Activated CD4-positive, alpha-beta memory T cell treated with anti-CD3 and anti-CD28 coated beads for 36 hours (primary cell): ENCODE measurements around the gene MLLT3. TPM values are rescaled to one million over a fixed set of nuclear protein-coding genes. Genes with fewer than 3 reads are reported as not detected.
A peak's percentile ranks its signal among the peaks of the same experiment; 100 is the strongest.
"Not testable (repeated sequence)": the region's sequence is repeated elsewhere in the genome, so short reads cannot be mapped to it uniquely, and the experiment has no call there.

Source experiments
- CTCF ChIA-PET: fragments of 350-600 bp; sonication (Branson Sonifier 250); formaldehyde crosslinking; loops from one replicate; lab custom pipeline; 2021; ENCODE audit warnings: antibody characterized with exemption, inconsistent platforms; lab: Charles Lee
- POLR2A ChIA-PET: fragments of 350-600 bp; sonication (Branson Sonifier 250); formaldehyde crosslinking; loops from one replicate; lab custom pipeline; 2021; ENCODE audit warnings: antibody characterized with exemption; lab: Charles Lee
- DNase-seq: peaks from one replicate; pipeline ENCODE4 v3.0.0-alpha.2; 2020
- H3K27ac Mint-ChIP-seq: one replicate; pipeline ENCODE4 v1.8.0; 2021; ENCODE audit warnings: mixed read lengths
- H3K27me3 Mint-ChIP-seq: one replicate; pipeline ENCODE4 v1.8.0; 2021; ENCODE audit warnings: mixed read lengths
- H3K36me3 Mint-ChIP-seq: one replicate; pipeline ENCODE4 v1.8.0; 2021; ENCODE audit warnings: mixed read lengths
- H3K4me1 Mint-ChIP-seq: one replicate; pipeline ENCODE4 v1.8.0; 2021; ENCODE audit warnings: low read depth, mixed read lengths
- H3K4me3 Mint-ChIP-seq: one replicate; pipeline ENCODE4 v1.8.0; 2021; ENCODE audit warnings: mild to moderate bottlenecking, mixed read lengths
- H3K9me3 Mint-ChIP-seq: one replicate; pipeline ENCODE4 v1.8.0; 2021; ENCODE audit warnings: mixed read lengths
- intact Hi-C: fragments of 100-400 bp; cut with micrococcal nuclease; formaldehyde crosslinking; loops from one replicate; pipeline ENCODE4 v1.15.1; 2023
- total RNA-seq, 2 experiments: library from RNA; stranded (reverse); gene quantifications; one replicate each; pipeline ENCODE4 v1.2.3, GENCODE V29; 2021

The MLLT3 gene
- total RNA-seq, 2 experiments from 2014 or later: 30.8 to 34.0 TPM

DNA sequence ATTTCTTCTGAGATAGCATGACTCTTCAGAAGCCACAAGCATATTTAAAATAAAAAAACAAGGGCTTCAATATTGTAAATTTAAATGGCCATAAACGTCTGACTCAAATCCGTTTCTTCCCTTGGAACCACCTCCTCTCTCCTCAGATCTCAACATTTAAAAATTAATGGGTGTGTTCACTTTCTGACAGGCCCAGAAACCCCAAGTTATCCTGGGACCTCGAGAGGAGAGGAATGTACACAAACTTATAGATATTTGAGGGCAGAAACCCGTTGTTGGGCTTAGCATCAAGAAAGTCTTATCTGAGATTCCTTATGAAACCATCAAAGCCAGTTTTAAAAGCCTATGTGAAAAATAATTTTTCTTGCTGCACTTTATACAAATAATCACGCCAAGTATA lies 29.2 kb downstream of the MLLT3 start:
- intact Hi-C loops: no loop called here
- Mint-ChIP-seq H3K4me3 (no peak overlapping the region), H3K36me3 (peaks cover 6% of the 10 kb centered on the region), H3K4me1 (peaks cover 31% of the 10 kb centered on the region), H3K27ac (no peak overlapping the region), H3K27me3 (no peaks in the 10 kb centered on the region), H3K9me3 (peaks cover 4% of the 10 kb centered on the region)
- CTCF ChIA-PET: no interaction called here
- no peak for DNase-seq
- POLR2A ChIA-PET: no interaction called here

DNA sequence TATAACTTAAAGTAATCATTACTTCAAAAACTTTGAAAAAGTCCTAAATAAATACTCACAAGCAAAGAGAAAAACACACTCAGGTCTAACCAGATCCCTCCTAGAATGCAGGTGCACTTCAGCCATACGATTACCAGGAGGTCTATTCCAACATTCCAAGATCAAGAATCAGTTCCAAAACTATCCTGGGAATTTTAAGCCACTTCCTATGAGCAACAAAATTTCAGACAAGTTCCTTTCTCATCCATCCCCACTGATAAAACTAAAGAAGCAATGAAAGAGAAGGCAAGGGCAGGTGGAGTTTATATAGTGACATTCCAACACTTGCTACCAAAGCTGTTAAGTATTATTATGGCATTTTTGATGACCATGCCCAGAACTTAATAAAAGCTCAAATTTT lies 29.6 kb downstream of the MLLT3 start:
- Mint-ChIP-seq H3K9me3 (peaks cover 4% of the 10 kb centered on the region), H3K36me3 (peaks cover 6% of the 10 kb centered on the region), H3K27me3 (no peaks in the 10 kb centered on the region), H3K4me3 (no peak overlapping the region), H3K27ac (no peak overlapping the region), H3K4me1 (peaks cover 28% of the 10 kb centered on the region)
- CTCF ChIA-PET: no interaction called here
- POLR2A ChIA-PET: no interaction called here
- no peak for DNase-seq
- intact Hi-C loops: no loop called here

DNA sequence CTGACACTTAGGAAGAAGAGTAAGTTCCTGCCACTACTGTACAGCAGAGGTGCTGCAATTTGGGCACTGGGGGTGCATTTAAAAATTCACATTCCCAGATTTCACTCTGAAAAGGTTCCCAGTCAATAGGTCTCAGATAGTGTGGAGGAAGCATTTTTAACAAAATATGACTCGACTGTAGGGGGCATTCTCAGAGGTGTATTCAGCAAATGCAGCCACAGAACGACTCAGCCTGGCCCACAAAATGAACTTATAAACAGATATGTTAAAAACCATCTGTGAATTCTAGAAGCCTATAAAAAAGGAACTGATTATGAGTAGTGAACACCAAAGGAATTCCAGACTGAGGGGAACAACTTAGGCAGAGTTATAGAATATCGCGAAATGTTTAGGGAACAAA lies 31.1 kb downstream of the MLLT3 start:
- Mint-ChIP-seq H3K27ac (no peak overlapping the region), H3K27me3 (no peaks in the 10 kb centered on the region), H3K4me3 (no peak overlapping the region), H3K9me3 (peaks cover 4% of the 10 kb centered on the region), H3K36me3 (peaks cover 6% of the 10 kb centered on the region), H3K4me1 (peaks cover 23% of the 10 kb centered on the region)
- intact Hi-C loops: no loop called here
- DNase-seq: no peak
- POLR2A ChIA-PET: no interaction called here
- CTCF ChIA-PET: no interaction called here

DNA sequence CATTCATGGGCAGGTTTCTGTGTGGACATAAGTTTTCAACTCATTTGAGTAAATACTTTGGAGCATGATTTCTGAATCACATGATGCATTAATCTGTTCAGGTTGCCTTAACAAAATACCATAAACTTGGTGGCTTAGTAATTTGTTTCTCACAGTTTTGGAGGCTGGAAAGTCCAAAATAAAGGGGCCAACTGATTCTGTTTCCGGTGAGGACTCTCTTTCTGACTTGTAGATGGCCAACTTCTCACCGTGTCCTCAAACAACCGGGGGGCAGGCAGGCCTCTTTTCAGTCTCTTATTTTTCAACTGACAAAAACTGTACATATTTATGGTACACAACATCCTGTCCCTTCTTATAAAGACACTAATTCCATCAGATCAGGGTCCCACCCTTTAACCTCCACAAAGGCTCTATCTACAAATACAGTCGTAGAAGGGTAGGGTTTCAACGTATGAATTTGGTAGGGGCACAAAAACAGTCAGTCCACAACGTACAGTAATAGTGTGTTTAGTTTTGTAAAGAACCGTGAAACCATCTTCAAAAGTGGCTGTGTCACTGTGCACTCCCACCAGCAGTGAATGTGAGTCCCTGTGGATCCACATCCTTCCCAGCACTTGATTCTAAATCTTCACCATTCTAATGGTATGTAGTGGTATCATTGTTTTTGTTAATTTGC lies 37.2 kb downstream of the MLLT3 start:
- Mint-ChIP-seq H3K27me3 (no peaks in the 10 kb centered on the region), H3K4me3 (no peak overlapping the region), H3K9me3 (peaks cover 3% of the 10 kb centered on the region), H3K36me3 (peaks cover 12% of the 10 kb centered on the region), H3K4me1 (peaks cover 52% of the 10 kb centered on the region), H3K27ac (no peak overlapping the region)
- ChIA-PET POLR2A (no interaction called here), CTCF (no interaction called here)
- peak; percentile 22 for DNase-seq
- intact Hi-C loops: loop anchor here (10.0 kb wide), 1 partner anchor 60 kb away; no protein-coding TSS in a partner anchor

DNA sequence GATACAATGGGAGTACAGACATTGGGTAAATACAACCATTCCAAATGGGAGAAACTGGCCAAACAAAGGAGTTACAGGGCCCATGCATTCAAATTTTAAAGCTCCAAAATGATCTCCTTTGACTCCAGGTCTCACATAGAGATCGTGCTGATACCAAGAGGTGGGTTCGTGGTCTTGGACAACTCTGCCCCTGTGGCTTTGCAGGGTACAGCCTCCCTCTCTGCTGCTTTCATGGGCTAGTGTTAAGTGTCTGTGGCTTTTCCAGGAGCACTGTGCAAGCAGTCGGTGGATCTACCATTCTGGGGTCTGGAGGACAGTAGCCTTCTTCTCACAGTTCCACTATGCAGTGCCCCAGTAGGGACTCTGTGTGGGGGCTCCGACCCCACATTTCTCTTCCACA lies 39.2 kb downstream of the MLLT3 start:
- DNase-seq, H3K27me3 Mint-ChIP-seq, H3K9me3 Mint-ChIP-seq, POLR2A ChIA-PET, H3K4me3 Mint-ChIP-seq, CTCF ChIA-PET, H3K27ac Mint-ChIP-seq: not testable (repeated sequence)
- H3K4me1 Mint-ChIP-seq: peaks cover 59% of the 10 kb centered on the region
- peaks cover 13% of the 10 kb centered on the region for H3K36me3 Mint-ChIP-seq
- intact Hi-C loops: loop anchor here (2.0 to 10.0 kb wide), 2 partner anchors 24 to 62 kb away; no protein-coding TSS in a partner anchor

DNA sequence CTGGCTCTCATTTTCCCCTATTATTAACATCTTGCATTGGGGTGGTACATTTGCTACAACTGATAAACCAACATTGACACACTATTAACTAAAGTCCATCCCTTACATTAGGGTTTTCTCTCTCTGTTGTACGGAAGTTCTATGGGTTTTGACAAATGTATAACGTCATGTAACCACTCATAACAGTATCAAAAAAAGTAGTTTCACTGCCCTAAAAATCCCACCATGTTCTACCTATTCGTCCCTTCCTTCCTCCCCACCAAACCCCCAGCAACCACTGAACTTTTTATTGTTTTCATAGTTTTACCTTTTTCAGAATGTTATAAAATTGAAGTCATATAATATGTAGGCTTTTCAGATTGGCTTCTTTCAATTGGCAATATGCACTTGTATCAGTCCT lies 40.1 kb downstream of the MLLT3 start:
- H3K27ac Mint-ChIP-seq: no peak overlapping the region
- peaks cover 64% of the 10 kb centered on the region for H3K4me1 Mint-ChIP-seq
- intact Hi-C loops: loop anchor here (2.0 to 10.0 kb wide), 2 partner anchors 23 to 63 kb away; no protein-coding TSS in a partner anchor
- POLR2A ChIA-PET: no interaction called here
- H3K27me3 Mint-ChIP-seq: no peaks in the 10 kb centered on the region
- H3K9me3 Mint-ChIP-seq: peaks cover 3% of the 10 kb centered on the region
- CTCF ChIA-PET: no interaction called here
- peaks cover 20% of the 10 kb centered on the region for H3K36me3 Mint-ChIP-seq
- no peak for DNase-seq
- no peak overlapping the region for H3K4me3 Mint-ChIP-seq

DNA sequence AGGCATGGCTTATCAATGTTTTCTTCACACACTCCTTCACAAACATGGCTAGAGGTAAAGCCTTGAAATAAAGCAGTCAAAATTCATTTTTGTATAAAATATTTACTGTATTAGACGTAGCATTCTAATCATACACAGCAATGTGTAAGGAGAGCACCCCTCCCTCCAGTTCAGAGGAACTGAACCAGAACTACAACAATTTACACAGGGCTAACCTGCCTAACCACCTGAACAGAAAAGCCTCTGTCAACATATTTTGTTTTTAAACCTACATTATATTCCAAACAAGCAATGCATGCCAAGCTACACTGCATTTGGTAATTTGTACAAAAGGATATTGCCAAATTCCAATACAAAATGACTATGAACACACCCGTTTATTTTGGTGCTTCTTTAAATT lies 41.6 kb downstream of the MLLT3 start:
- POLR2A ChIA-PET: no interaction called here
- H3K9me3 Mint-ChIP-seq: peaks cover 11% of the 10 kb centered on the region

DNA sequence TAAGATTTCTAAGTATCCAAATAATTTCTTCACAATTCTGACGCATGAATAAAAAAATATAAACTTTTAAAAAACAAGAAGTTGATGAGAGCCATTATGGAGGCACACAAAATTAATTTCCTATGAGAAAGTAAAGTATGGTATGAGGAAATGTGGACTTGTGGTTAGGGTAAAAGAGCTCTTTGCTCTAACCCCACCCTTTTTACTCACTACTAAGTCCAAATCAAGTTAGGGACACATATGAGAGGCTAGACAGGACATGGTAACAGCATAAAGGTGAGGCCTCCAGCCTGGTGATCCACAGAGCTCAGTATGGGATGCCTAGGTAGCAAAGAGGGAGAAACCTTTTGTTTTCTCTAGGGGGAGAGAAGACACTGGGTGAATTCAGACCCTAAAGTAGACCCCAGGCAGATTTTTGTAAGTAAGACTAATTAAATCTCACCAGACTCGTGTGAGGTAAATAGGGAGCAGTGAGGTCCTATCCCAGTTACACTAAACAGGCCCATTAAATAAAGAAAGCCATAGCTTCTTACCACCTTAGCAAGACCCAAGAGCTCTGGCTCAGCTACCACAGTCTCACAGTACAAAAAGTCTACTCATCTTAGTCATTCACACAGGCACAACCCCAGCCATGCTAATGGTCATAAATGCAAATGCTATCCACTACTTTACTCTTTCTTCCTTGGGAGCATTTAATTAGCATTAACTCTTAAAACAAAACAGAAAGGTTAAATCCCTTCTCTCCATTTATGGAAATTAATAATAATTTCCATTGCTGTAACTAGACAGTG lies 42.6 kb downstream of the MLLT3 start:
- CTCF ChIA-PET: interaction anchor here (0.7 to 0.8 kb wide), 2 partner anchors 36 to 531 kb away, joined by 3 read pairs; no protein-coding TSS in a partner anchor
- Mint-ChIP-seq H3K27ac (no peak overlapping the region), H3K9me3 (peaks cover 14% of the 10 kb centered on the region), H3K4me1 (peaks cover 56% of the 10 kb centered on the region), H3K27me3 (no peaks in the 10 kb centered on the region), H3K4me3 (no peak overlapping the region), H3K36me3 (peaks cover 32% of the 10 kb centered on the region)
- POLR2A ChIA-PET: interaction anchor here (1.2 kb wide), 1 partner anchor 17 kb away, joined by 3 read pairs; no protein-coding TSS in a partner anchor
- intact Hi-C loops: loop anchor here (10.0 kb wide), 1 partner anchor 65 kb away; no protein-coding TSS in a partner anchor
- DNase-seq: no peak

More for the DNA sequence above, 41.6 kb downstream of the MLLT3 start:
- Mint-ChIP-seq H3K36me3 (peaks cover 31% of the 10 kb centered on the region), H3K4me1 (peaks cover 62% of the 10 kb centered on the region), H3K27ac (no peak overlapping the region), H3K27me3 (no peaks in the 10 kb centered on the region), H3K4me3 (no peak overlapping the region)
- CTCF ChIA-PET: no interaction called here
- DNase-seq: no peak
- intact Hi-C loops: loop anchor here (10.0 kb wide), 1 partner anchor 64 kb away; no protein-coding TSS in a partner anchor

DNA sequence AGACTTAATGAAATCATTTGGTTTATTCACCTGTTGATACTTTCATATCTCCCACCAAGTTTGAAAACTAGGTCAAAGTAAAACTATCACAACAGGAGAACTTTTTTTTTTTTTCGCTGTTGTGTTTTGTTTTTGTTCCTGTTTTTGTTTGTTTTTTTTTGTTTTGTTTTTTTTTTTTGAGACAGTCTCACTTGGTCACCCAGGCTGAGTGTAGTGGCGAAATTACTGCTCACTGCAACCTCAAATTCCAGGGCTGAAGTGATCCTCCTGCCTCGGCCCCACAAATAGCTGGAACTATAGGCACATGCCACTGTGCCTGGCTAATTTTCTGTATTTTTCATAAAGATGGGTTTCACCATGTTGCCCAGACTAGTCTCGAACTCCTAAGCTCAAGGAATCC lies 49.3 kb downstream of the MLLT3 start:
- Mint-ChIP-seq H3K4me1 (peaks cover 62% of the 10 kb centered on the region), H3K4me3 (no peak overlapping the region), H3K27me3 (no peaks in the 10 kb centered on the region), H3K36me3 (peaks cover 22% of the 10 kb centered on the region), H3K9me3 (peaks cover 14% of the 10 kb centered on the region), H3K27ac (no peak overlapping the region)
- intact Hi-C loops: no loop called here
- CTCF ChIA-PET: no interaction called here
- POLR2A ChIA-PET: interaction anchor here (1.4 kb wide), 1 partner anchor 111 kb away, joined by 3 read pairs; the partner anchor contains the start of gene FOCAD
- no peak for DNase-seq

DNA sequence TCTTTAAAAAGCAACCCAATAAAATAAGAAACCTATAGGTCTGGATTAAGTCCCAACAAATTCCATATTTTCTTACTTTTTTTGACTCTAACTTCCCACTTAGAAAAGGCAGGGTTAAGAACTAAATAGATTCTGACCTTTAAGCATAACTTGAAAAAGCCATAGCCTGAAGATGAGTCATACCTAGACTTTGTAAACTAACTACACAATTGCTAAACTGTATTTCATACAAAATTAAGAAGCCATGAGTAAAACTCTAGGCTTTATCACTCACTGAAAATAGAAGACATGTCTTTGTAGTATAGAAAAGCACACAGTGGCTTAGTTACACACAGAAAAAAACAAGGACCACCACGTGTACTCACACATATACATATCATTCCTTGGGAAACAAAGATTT lies 51.5 kb downstream of the MLLT3 start:
- H3K4me3 Mint-ChIP-seq: no peak overlapping the region
- H3K4me1 Mint-ChIP-seq: peaks cover 67% of the 10 kb centered on the region
- DNase-seq: no peak
- H3K27ac Mint-ChIP-seq: no peak overlapping the region
- CTCF ChIA-PET: interaction anchor here (1.4 kb wide), 1 partner anchor 34 kb away, joined by 4 read pairs; no protein-coding TSS in a partner anchor
- H3K36me3 Mint-ChIP-seq: peaks cover 4% of the 10 kb centered on the region
- peaks cover 3% of the 10 kb centered on the region for H3K9me3 Mint-ChIP-seq
- POLR2A ChIA-PET: no interaction called here
- no peaks in the 10 kb centered on the region for H3K27me3 Mint-ChIP-seq
- intact Hi-C loops: no loop called here

DNA sequence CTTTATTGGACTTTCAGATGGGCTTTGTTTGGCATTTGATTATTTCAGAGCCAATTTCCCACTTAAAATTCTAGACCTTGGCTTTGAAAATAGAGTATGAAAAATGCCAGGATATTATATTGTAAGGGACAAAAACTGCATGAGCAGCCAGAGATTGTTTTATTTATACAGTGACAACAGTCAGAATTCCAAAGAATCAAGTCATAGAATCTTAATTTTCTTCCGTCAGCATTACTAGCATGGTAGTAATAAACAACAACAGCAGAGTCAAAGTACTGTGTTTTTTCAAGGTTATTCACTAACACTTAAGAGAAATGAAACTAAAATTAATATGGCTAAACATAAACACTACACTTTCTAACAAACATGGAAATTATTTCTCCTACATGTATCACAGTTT lies 52.2 kb downstream of the MLLT3 start:
- H3K27me3 Mint-ChIP-seq: no peaks in the 10 kb centered on the region
- ChIA-PET POLR2A (no interaction called here), CTCF (interaction anchor here (1.4 kb wide), 1 partner anchor 34 kb away, joined by 4 read pairs; no protein-coding TSS in a partner anchor)
- peaks cover 1% of the 10 kb centered on the region for H3K36me3 Mint-ChIP-seq
- no peak for DNase-seq
- peaks cover 72% of the 10 kb centered on the region for H3K4me1 Mint-ChIP-seq
- H3K9me3 Mint-ChIP-seq: no peaks in the 10 kb centered on the region
- intact Hi-C loops: no loop called here
- no peak overlapping the region for H3K4me3 Mint-ChIP-seq
- no peak overlapping the region for H3K27ac Mint-ChIP-seq

DNA sequence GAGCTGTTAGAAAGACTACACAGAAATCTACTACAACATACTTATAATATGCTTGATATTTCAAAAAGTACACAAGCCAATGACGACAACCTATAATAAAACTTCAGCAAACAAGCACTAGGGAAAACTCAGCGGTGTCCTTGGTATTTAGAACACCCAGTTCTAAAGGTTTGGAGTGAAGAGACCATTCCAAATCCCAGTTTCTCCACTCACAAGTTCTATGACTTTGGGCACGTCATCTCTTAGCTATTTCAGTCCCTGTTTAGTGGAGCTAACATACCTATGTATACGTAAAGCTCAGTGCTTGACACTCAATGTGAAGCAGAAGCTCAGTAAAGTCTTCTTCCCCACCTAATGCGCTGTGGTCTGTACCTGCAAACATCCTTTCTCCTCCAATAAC lies 52.8 kb downstream of the MLLT3 start:
- POLR2A ChIA-PET: no interaction called here
- CTCF ChIA-PET: interaction anchor here (1.4 kb wide), 1 partner anchor 35 kb away, joined by 4 read pairs; no protein-coding TSS in a partner anchor

More for the DNA sequence above, 52.8 kb downstream of the MLLT3 start:
- H3K4me1 Mint-ChIP-seq: peaks cover 72% of the 10 kb centered on the region
- intact Hi-C loops: loop anchor here (5.0 kb wide), 1 partner anchor 523 kb away; no protein-coding TSS in a partner anchor
- no peaks in the 10 kb centered on the region for H3K9me3 Mint-ChIP-seq
- DNase-seq: no peak
- H3K27ac Mint-ChIP-seq: no peak overlapping the region
- H3K27me3 Mint-ChIP-seq: no peaks in the 10 kb centered on the region
- H3K36me3 Mint-ChIP-seq: no peaks in the 10 kb centered on the region
- no peak overlapping the region for H3K4me3 Mint-ChIP-seq
